ENCODE results near the gene PRSS50. TPM values are rescaled to one million over a fixed set of nuclear protein-coding genes. Genes with fewer than 3 reads are reported as not detected.

PRSS50 gene
- polyA plus RNA-seq, 3 donors: 1.4 to 2.4 (median 2.0) TPM

DNA sequence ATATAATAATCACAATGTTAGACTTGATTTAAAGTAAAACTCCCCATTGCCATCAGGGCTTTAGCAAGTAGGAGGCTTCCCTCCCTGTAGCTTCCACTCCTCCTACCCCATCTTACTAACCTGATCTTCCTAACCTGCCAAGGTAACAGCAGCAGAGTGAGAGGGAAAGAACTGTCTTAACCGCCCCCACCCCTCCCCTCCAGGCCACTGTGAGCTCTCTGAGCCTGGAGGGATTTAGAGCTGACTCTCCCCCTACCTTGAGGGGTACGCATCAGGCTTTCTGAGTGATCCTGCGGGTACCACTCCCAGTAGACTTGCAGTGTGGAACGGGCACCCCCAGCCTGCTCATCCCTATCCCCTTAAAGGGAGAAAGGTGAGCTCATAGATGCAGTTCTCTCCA, 11.4 kb upstream of the PRSS50 start:
- no peak for DNase-seq (ENCODE audit: low read depth in 3 of 3, low spot score in 2 of 3)

DNA sequence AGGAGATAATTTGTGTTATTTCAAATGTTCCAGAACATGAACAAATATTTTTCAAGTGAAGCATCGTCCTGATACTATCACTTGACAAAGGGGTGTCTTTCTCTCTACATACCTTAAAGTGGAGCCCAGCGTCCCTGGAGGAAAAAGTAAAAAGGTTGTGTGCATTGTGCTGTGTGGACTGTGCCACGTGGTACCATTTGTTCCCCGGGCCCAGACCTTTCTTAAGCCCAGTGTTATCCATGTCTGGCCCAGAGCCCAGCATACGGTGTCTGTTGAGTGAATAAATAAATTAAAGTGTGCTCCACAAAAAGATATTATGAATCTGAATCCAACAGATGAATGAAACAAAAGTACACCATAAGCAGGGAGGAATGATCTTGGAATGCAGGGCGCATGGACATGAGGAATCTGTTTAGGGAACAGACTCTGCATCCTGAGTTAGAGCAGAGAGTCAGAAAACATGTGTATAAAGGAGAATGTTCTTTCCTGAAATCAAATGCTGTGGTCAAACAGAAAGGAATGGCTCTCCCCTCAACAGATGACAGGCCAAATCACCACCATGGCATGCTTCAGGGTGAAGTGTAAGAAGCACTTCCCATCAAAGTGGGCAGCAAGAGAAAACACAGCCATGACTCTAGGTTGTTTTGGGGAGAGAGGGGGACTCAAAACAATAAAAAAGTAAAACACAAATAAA, 8.1 kb upstream of the PRSS50 start:
- no peak for DNase-seq (ENCODE audit: low read depth in 3 of 3, low spot score in 2 of 3)

DNA sequence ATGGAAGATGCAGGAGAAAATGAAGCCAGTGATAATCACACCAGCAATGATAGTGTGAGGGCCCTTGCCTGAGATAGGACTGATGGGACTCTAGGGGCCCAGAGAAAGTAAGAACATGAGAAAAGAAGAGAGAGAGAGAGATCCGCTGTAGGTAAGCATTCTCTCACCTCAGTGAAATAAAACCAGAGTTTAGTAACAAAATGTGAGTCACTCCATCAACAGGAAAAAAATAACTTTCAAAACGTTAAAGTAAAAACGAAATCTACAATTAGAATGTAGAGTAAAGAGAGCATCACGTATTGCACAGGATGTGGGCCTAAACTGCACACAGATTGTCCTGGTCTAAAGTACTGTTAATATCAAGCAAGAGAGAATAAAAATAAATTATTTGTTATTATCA, 6.8 kb upstream of the PRSS50 start:
- DNase-seq (ENCODE audit: low read depth in 3 of 3, low spot score in 2 of 3): no peak

- DNase-seq (ENCODE audit: low read depth in 3 of 3, low spot score in 2 of 3): no peak
These were observed 4.8 kb upstream of the PRSS50 start for GRCh38 chr3:46722443-46722842.

DNA sequence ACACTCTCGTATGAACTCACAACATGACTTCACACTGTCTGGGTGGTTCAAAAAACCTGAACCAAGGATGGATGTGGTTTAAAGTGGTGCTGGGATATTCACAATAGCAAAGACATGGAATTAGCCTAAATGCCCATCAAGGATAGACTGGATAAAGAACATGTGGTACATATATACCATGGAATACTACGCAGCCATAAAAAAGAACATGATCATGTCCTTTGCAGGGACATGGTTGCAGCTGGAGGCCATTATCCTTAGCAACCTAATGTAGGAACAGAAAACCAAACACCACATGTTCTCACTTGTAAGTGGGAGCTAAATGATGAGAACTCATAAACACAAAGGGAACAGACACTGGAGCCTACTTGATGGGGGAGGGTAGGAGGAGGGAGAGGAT, 3.3 kb upstream of the PRSS50 start:
- DNase-seq (ENCODE audit: low read depth in 3 of 3, low spot score in 2 of 3): no peak

GRCh38 chr3:46719735-46720271, 2.1 kb upstream of the PRSS50 start:
- no peak for DNase-seq (ENCODE audit: low read depth in 3 of 3, low spot score in 2 of 3)

- DNase-seq (ENCODE audit: low read depth in 3 of 3, low spot score in 2 of 3): no peak
These were observed 1.4 kb upstream of the PRSS50 start for GRCh38 chr3:46719044-46719565.

DNA sequence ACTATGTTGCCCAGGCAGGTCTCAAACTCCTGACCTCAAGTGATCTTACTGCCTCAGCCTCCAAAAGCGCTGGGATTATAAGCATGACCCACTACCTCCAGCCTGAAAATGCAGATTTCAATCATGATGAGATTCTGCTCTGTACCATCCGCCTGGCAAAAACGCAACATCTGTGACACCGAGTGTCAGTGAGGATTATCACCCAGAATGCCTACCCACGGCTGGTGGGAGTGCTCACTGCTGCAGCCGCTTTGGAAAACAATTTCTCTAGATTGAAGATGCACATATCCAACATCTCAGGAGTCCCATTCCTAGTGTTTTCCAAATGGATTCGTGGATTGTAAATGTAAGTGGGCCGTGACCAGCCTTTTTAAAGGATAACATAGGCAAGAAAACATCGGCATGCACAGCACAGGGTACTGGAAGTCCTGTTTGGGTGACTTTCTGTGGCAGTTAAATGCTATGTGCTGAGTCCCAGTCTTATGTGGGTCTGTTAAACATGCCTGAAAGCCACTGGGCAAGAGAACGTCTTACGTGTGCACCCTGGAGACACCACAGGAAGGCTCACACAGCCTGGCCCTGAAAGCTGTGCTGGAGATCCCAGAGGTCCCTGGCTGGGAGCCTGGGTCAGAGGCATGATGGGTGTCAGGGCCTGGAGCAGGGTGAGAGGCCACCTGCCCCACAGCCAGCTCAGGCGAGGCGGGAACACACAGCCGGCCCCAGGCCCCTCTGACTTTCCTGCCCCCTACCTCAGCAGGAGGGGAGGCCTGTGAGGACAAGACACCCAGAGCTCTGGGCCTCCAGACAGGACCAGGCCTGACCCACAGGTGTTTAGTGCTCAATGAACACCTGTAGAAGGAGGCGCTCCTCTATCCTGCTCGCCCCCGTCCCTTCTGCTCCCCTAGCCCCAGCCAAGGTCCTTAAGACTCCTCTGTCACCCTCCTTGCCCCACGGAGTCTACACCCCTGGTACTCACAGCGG, 918 bp downstream of the PRSS50 start:
- no peak for DNase-seq (ENCODE audit: low read depth in 3 of 3, low spot score in 2 of 3)

DNA sequence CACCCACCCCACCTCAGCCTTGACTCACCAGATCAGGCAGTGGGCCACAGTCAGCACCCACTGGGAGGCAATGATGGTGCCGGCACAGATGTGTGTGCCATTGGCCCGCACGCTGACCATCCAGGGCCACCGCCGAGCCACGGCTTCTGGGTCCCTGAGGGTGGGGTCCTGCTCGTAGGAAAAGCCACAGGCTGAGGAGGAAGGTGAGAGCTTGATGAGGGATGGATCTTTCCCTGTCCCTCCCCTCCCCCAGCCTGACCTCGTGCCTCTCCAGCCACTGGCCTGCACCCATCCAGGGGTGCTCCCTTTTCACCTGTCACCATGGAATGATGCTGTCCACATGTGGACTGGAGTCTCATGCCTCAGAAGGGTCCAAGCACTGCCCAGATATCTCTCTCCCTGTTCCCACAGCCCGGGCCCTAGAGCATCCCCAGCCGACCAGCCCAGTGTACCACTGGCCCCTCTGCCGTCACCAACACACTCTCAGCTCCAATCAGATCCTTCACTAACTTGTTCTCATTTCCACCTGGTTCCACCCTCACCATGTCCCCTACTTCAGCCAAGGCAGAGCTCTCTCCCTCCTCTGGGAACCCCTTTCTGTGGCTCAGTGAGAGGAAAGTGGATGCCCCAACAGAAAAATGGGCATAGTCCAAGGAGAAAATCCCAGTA, 2.0 kb downstream of the PRSS50 start:
- no peak for DNase-seq (ENCODE audit: low read depth in 3 of 3, low spot score in 2 of 3)

- DNase-seq (ENCODE audit: low read depth in 3 of 3, low spot score in 2 of 3): no peak
These were observed 2.8 kb downstream of the PRSS50 start for GRCh38 chr3:46714728-46715506.

GRCh38 chr3:46713898-46714552, 3.6 kb downstream of the PRSS50 start:
- no peak for DNase-seq (ENCODE audit: low read depth in 3 of 3, low spot score in 2 of 3)

- DNase-seq (ENCODE audit: low read depth in 3 of 3, low spot score in 2 of 3): no peak
These were observed 4.4 kb downstream of the PRSS50 start for GRCh38 chr3:46713050-46713897.

GRCh38 chr3:46712191-46713049, 5.2 kb downstream of the PRSS50 start:
- DNase-seq (ENCODE audit: low read depth in 3 of 3, low spot score in 2 of 3): no peak

- DNase-seq (ENCODE audit: low read depth in 3 of 3, low spot score in 2 of 3): no peak
These were observed 5.9 kb downstream of the PRSS50 start for GRCh38 chr3:46711760-46712159.

- no peak for DNase-seq (ENCODE audit: low read depth in 3 of 3, low spot score in 2 of 3)
These were observed 6.4 kb downstream of the PRSS50 start for GRCh38 chr3:46711305-46711704.

- no peak for DNase-seq (ENCODE audit: low read depth in 3 of 3, low spot score in 2 of 3)
These were observed 6.9 kb downstream of the PRSS50 start for GRCh38 chr3:46710671-46711295.

- DNase-seq (ENCODE audit: low read depth in 3 of 3, low spot score in 2 of 3): no peak
These were observed 7.4 kb downstream of the PRSS50 start for GRCh38 chr3:46710229-46710628.

All from right renal cortex interstitium (tissue), 3 donors.